Fibroblast of the conjunctiva (primary cell): Measurements from ENCODE around the gene PLPP7.
"Not testable (repeated sequence)": the region's sequence is repeated elsewhere in the genome, so short reads cannot be mapped to it uniquely, and the experiment has no call there.

Source experiments
- DNase-seq: peaks from one replicate; pipeline ENCODE4 v3.0.0-alpha.2; 2010; ENCODE audit warnings: low read depth

PLPP7 gene

GRCh38 chr9:131330814-131331600 lies 41.5 kb downstream of the PLPP7 start:
- DNase-seq: no peak

DNA sequence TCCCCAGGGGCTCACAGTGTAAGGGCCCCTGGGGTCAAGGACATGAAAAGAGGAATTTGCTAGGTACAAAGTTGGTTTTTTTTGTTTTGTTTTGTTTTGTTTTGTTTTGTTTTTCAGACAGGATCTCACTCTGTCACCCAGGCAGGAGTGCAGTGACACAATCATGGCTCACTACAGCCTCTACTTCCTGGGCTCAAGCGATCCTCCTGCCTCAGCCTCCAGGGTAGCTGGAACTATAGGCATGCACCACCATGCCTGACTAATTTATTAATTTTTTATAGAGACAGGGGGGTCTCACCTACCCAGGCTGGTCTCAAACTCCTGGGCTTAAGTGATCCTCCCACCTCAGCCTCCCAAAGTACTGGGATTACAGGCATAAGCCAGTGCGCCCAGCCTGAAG lies 42.5 kb downstream of the PLPP7 start:
- not testable (repeated sequence) for DNase-seq

DNA sequence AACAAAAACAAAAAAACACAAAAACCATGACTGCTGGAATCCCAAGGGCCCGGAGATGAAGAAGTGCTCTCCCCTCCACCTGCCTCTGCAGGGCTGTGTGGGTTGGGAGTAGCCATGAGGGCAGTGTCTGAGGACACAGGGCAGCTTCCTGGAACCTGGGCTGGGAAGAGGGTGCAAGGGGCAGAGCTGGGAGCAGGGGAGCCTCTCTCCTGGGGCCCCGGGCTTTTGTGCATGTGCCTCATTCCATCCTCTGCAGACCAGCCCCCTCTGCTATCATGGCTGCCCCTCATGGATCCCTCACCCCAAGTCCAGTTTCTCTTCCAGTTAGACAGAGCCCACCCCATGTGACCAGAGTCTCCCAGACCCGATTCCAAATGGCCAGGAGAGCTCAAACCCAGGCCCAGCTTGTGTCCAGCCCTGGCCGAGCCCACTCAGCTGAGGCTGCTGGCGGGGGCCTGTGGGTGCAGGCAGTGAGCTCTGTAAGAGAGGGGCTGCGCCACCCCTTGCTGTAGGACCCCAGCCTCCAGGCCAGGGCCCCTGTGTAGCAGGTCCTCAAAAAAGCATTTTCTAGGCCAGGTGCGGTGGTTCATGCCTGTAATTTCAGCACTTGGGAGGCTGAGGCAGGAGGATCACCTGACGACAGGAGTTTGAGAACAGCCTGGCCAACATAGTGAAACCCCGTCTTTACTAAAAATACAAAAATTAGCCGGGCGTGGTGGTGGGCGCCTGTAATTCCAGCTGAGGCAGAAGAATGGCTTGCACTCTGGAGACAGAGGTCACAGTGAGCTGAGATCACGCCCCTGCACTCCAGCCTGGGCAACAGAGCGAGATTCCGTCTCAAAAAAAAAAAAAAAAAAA lies 44.5 kb downstream of the PLPP7 start:
- DNase-seq: no peak

GRCh38 chr9:131334629-131335367 lies 45.3 kb downstream of the PLPP7 start:
- no peak for DNase-seq

DNA sequence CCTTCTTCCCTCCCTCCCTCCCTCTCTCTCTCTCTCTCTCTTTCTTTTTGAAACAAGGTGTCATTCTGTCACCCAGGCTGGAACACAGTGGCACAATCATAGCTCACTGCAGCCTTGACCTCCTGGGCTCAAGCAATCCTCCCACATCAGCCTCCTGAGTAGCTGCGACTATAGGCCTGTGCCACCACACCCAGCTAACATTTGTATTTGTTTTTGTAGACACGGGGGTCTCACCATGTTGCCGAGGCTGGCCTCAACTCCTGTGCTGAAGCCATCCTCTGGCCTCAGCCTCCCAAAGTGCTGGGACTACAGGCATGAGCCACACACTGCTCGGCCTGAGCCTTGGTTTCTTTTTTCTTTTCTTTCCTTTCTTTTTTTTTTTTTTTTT lies 45.8 kb downstream of the PLPP7 start:
- DNase-seq: no peak

DNA sequence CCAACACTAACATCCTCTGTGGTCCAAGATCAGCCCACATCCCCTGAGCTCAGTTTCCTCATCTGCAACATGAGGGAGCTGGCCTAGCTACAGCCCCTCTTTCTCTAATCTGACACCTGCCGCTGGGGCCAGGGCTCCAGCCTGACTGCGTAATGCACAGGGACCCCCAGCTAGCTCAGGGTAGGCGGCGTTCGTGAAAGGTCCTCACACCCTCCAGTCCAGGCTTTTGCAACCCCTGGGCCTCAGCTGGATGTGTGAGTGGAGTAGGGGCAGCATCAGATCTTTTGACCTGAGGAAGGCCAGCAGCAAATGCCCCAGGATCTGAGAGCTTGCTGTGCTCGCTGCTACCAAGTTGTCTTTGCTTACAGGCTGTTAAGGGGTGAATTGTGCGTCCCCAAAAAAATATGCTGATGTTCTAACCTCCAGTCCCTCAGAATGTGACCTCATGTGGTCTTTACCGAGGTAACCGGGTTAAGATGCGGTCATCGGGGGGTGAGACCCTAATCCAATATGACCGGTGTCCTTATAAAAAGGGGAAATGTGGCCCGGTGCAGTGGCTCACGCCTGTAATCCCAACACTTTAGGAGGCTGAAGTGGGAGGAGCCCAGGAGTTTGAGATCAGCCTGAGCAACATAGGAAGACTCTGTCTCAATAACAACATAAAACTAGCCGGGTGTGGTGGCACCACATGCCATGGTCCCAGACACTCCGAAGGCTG lies 47.8 kb downstream of the PLPP7 start:
- DNase-seq: no peak

- not testable (repeated sequence) for DNase-seq
These were observed 49.7 kb downstream of the PLPP7 start for GRCh38 chr9:131339212-131339611.

GRCh38 chr9:131344931-131345535 lies 55.5 kb downstream of the PLPP7 start:
- DNase-seq: not testable (repeated sequence)

GRCh38 chr9:131346559-131346958 lies 57.0 kb downstream of the PLPP7 start:
- no peak for DNase-seq

DNA sequence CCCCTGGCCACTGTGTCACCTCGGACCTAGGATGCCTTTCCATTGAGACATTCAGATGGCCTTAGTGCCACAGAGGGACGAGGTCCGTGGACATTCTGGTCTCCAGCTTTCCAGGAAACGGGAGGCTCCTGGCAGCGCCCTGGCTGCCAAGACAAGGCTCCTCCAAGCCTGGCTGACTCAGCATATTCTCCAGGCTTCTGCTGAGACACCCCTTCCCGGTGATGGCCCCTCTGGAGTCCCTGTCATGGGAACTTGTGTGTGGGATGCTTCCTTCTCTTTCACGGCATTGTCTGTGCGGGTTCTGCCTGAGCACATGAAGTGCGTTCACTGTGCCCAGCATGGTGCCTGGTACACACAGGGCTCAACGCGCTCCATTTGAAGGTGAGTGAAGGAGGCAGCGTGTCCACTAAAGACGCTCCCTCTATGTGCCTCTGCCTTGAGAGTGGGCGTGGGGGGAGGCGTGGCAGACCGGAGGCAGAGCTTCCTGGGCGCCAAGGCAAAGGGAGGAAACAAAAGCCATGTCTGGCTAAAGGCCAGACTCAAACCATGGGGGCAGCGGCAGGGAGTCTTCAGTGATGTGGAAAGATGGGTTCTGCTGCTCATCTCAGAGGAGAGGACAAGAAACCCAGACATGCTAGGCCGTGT lies 58.0 kb downstream of the PLPP7 start:
- no peak for DNase-seq

DNA sequence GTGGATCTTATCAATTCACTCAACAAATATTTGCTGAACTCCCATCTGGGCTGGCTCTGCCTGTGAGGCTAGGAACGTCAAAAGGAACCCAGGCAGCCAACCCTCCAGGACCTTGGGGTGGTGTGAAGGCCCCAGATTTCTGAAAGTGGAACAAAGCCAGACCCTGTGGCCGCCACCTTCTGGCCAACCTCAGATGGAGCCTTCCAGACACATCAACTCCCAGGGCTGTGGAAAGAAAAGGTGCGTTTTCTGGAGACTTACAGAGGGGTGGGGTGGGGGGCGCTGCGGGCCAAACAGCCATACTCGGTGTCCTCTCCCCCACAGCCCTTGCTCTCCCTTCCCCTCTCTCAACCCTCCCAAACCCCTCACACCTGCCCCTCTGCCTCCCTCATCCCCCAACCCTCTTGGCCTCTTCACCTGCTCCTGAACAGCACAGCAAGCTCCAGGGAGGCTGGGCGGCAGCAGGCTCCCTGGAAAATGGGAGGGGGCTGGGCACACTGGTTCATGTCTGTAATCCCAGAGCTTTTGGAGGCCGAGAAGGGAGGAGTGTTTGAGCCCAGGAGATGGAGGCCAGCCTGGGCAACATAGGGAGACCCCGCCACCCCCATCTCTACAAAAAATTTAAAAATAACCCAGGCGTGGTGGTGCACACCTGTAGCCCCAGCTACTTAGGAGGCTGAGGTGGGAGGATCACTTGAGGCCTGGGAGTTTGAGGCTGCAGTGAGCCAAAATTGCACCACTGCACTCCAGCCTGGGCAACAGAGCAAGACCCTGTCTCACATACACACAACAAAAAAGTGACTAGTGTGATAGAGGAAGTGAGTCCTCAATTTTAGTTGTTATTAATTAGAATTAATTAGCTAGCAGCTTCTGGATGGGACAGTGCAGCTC lies 59.4 kb downstream of the PLPP7 start:
- no peak for DNase-seq

GRCh38 chr9:131349522-131349880 lies 60.0 kb downstream of the PLPP7 start:
- no peak for DNase-seq

- peak; percentile 77 for DNase-seq
These were observed 60.5 kb downstream of the PLPP7 start for GRCh38 chr9:131349881-131350563.

DNA sequence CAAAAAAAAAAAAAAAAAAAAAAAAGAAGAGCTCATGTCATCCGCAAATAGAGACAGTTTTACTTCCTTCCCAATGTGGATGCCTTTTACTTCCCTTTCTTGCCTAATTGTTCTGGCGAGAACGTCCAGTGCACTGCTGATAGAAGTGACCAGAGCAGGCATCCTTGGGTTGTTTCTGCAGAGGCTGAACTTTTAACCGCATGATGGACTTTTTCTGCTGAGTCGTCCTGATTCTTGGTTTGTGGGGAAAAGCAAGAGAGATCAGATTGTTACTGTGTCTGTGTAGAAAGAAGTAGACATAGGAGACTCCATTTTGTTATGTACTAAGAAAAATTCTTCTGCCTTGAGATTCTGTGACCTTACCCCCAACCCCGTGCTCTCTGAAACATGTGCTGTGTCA lies 67.0 kb downstream of the PLPP7 start:
- not testable (repeated sequence) for DNase-seq

DNA sequence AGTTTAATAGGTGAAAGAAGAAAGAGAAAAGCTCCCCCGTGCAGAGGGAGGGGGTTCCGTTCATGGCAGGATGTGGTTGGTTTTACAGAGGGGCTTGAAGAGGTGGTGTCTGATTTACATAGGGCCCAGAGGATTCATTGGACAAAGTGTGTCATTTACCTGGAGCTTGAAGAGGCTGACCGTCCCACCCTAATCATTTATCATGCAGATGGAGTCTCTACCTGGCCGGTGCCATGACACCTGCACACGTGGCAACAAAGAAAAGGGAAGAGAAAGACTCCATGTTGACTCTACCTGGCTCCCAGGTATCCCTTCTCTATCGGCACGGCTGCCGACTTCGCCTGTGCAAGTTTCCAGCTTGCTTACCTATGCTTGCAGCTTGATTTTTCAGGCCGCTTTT lies 69.0 kb downstream of the PLPP7 start:
- no peak for DNase-seq
